Occipital lobe (tissue), 2 donors: ENCODE measurements around the gene PLEKHH1. TPM values are rescaled to one million over a fixed set of nuclear protein-coding genes. Genes with fewer than 3 reads are reported as not detected.
A peak's percentile ranks its signal among the peaks of the same experiment; 100 is the strongest.

Experiments used
- DNase-seq: peaks from one replicate; lab custom pipeline; 2025; lab: John Stamatoyannopoulos, UW
- total RNA-seq: library from RNA; depleted of rRNA; stranded (reverse); fragments of >200 nt; gene quantifications from one replicate; pipeline ENCODE4 v1.2.3, GENCODE V29; 2014

PLEKHH1 gene
- total RNA-seq = 5.5 TPM

GRCh38 chr14:67532998-67533753 lies at the start of gene PLEKHH1:
Gene PLEKHH1 (plus strand): TSS chr14:67533290. CDS start chr14:67541868, 8,578 bp downstream.
- DNase-seq = peak; percentile 82

DNA sequence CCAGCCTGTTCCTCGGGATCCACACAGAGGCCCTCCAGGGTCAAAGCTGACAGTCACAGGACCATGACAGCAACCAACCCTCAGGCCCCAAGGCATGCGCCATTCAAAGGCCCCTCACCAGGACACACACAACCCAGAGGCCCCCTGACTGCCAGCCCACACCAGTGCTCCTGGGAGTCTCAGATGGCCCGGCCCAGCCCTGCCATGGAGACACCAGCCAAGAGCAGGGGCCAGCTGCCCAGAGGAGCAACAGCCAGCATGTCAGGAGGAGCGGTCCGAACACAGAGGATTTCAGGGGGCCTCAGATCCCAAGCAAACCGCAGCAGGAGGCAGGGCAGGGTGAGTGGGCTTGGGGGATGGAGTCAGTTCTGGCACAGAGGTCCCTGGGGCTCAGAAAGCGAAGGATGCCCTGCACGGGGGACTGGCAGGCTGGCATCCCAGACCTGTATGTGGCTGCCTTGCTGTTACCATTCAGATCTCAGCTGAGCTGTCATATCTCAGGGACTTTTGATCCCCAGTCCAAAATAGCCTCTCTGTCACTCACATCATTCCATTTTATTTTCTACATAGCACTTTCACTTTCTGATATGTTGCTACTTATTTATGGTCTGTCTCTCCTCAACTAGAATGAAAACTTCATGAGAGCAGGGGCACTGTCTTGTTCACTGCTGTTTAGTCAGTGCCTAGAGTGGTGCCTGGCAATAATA lies 49.4 kb upstream of the PLEKHH1 start:
- DNase-seq = no peak

- DNase-seq = no peak
Measured at GRCh38 chr14:67485501-67486095, 47.5 kb upstream of the PLEKHH1 start.

DNA sequence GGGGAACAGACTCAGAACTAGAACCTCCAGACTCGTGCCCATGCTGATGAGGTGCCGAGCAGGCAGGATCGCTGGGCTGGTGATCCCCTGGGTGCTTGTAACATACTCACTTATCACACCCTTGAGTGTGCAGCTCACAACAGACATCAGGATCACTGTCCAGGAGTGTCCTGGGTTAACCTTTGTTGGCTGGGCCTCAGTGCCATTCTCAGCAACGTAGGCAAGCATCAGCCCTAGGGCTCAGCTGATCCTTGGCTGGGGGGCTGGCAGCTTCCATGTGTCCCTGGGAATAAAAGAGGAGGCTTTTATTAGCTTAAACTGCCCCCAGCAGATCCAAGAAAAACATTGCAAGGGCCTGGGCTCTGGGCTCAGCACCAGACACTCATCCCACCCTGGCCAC lies 46.2 kb upstream of the PLEKHH1 start:
- no peak for DNase-seq

- DNase-seq = no peak
Measured at GRCh38 chr14:67487332-67487731, 45.8 kb upstream of the PLEKHH1 start.

DNA sequence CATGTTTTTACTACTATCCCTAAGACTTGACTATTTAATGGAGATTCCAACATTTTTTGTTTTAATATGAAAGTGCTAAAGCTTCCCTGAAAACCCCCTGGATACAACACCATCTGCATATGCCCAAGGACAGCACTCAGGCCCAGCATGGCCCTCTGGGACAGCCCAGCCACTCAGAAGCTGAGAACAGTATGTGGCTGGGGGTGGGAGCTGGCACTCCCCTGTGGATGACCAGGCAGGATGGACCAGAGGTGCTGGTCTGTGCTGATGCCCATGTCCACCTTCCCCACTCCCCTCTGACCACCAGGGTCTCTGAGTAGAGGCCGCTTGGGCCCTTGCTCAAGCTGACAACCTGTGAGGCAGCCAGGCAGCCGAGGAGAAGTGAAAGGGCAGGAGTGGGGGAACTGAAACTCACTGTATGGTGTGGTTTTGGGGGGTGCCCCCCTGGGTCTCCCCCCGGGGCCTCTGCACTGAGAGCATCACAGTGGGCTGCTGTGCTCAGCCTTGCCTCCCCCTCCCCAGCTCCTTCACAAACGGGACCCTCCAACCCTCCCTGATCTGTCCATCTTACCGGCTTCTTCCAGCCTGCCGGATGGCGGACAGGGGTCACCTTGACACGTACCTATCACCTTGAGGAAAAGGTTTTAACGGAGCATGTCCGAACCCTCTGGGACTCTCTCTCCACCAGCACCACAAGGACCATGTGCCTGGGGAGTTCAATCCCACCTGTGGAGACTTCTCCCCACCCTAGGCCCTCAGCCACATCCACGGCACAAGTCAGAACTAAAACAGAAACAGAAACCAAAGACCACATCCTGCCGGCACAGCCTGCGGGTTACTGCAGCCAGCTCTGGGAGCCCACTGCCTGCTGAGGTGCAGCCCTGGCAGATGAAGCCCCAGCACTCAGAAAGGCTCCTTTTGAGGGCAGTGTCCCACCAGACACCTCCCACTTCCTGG lies 44.9 kb upstream of the PLEKHH1 start, which contains the start of gene TMEM229B:
Gene TMEM229B (minus strand): TSS at position 785 of the 957 bp plus-strand sequence. CDS start 14,798 bp downstream, outside the sequence.
- no peak for DNase-seq

- DNase-seq = no peak
Measured at GRCh38 chr14:67490196-67490595, 42.9 kb upstream of the PLEKHH1 start.

- no peak for DNase-seq
Measured at GRCh38 chr14:67491285-67491684, 41.8 kb upstream of the PLEKHH1 start.

- DNase-seq = no peak
Measured at GRCh38 chr14:67491741-67492507, 41.2 kb upstream of the PLEKHH1 start.

DNA sequence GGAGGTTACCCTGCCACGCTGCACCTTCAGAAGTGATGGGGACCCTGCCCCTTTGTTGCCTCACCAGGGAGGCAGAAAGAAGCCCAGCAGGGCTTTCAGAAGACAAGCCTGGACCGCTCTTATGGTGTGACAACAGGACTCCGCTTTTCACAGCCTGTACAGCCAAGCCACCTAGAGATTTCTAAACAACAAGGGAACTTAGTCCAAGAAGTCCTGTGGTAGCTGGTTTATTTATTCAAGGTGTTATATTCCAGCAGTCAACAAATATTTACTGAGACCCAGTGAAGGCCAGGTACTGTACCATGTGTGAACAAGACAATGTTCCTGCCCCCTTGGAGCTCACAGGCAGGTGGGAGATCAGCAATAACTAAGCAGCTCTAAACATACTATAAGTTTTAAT lies 40.6 kb upstream of the PLEKHH1 start:
- no peak for DNase-seq

DNA sequence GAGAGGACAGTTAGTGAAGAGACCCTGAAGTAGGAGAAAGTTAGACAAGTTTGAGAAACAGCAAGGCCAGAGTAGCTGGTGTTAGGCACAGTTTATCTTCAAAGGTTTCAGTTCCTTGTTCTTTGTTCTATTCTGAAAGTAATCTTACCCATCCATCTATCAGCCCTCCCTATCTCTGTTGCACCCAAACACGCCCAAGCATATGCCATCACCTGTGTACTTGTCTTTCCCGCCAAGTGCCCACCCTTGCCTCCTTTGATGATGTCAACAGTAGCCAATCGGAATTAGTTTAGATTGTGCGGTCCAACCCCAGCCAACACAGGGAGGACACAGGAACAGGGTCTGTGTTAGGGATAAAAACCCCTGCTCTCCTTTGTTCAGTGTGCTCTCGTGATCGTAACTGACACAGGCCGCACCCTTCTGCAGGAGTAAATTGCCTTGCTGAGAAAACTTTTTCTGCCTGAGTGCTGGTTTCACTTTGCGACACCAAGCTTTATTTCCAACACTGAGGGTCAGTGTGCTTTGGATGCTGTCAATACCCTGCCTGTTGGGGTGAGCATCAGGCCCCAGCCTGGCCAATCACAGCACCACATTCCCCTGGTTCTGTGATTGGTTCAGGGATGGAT lies 39.9 kb upstream of the PLEKHH1 start:
- DNase-seq = no peak

DNA sequence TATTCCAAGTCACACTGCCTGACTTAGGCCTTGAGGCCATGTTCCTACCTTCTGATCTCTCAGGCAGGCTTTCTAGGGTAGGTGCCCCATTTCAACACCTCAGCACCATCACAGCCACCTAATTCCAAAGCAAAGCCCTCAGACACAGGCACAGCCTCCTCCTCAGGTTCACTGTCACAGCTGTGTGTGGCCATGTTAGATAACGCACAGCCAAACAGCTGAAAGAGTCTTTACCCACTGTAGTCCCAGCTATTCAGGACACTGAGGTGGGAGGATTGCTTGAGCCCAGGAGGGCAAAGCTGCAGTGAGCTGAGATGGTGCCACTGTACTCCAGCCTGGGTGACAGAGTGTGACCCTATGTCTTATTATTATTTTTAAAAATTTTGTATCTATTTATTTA lies 37.3 kb upstream of the PLEKHH1 start:
- DNase-seq = no peak

DNA sequence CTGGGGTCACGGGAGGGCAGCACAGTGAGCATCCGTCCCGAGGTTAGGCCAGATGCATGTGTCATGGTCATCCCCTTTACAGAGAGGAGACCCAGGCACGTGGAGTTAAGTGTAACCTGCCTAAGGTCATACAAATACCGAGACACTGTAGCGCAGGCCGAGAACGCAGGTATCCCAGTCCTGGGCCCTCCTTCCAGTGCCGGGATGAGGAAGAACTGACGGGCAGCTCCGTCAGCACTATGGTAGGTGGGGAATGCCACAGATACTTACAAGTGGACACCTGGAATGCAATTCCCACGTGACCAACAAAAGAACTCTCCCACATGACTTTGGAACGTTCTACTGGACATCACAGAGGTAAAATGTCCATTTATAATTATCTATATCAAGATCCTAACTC lies 35.9 kb upstream of the PLEKHH1 start:
- no peak for DNase-seq

DNA sequence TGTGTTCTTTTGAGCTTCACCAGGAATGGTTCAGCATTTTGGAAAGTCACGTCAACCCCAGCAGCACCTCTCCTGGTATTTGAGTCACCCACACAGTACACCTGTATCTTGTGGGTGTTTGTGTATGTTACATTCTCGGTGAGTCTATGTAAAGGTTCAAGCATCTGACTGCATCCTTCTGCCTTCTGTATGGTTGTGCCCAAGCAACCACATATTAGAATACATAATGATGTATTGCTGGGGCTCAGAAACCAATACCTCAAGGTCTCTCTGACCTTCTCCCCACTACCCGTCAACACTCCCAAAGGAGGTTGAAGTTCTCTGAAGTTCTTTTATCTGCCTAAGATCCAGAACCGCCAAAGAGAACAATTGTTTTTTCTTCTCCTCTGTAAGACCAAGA lies 35.4 kb upstream of the PLEKHH1 start:
- DNase-seq = no peak

GRCh38 chr14:67500981-67501380 lies 32.1 kb upstream of the PLEKHH1 start:
- no peak for DNase-seq

- no peak for DNase-seq
Measured at GRCh38 chr14:67501670-67502069, 31.4 kb upstream of the PLEKHH1 start.

GRCh38 chr14:67502867-67503266 lies 30.2 kb upstream of the PLEKHH1 start:
- no peak for DNase-seq

GRCh38 chr14:67503331-67503730 lies 29.8 kb upstream of the PLEKHH1 start:
- no peak for DNase-seq

- DNase-seq = no peak
Measured at GRCh38 chr14:67505254-67505653, 27.8 kb upstream of the PLEKHH1 start.

DNA sequence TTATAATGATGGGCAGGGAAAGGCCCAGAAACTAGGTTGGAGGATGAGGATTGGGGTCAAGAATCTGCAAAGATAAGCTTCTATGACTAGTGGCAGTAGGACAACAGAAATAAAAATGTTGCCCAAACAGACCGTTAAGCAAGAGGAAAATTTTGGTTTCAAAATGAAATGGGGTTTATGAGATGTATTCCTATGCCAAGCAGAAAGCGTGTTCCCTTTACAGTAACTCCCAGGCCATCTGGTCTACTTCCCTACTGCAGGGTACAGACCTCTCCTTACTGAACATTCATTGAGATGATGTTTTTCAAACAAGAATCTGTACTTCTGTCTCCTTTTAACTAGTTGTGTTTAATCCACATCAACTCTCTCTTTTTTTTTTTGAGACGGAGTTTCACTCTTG lies 24.1 kb upstream of the PLEKHH1 start:
- no peak for DNase-seq
